HL-60 (cell line): ENCODE measurements around the gene CHST4.

Experiments used
- DNase-seq, 2 experiments: peaks; one replicate each; pipeline ENCODE4 v3.0.0-alpha.2; 2010 to 2020; ENCODE audit warnings: low read depth in 1 of 2, low spot score in 1 of 2
- H3K27ac ChIP-seq: fragments of 250-450 bp; sonication (Bioruptor Pico); replicated peaks from 2 replicates; pipeline ENCODE4 v1.5.1; 2020; ENCODE audit warnings: mild to moderate bottlenecking, moderate library complexity
- H3K27me3 ChIP-seq: fragments of 250-450 bp; sonication (Bioruptor Pico); 2 replicates; pipeline ENCODE4 v1.5.1; 2021; ENCODE audit warnings: mild to moderate bottlenecking, moderate library complexity; ENCODE audit not compliant: insufficient read depth, poor library complexity, severe bottlenecking
- H3K4me3 ChIP-seq: replicated peaks from 2 replicates; pipeline ENCODE4 v1.5.1; 2011; ENCODE audit warnings: mild to moderate bottlenecking, control low read depth, low read length; ENCODE audit not compliant: insufficient read depth
- GABPA ChIP-seq: IDR thresholded peaks from 2 replicates; pipeline ENCODE4 v1.6.1; 2012; ENCODE audit warnings: low read depth
- POLR2AphosphoS5 ChIP-seq: IDR thresholded peaks from 2 replicates; pipeline ENCODE4 v1.6.1; 2012; ENCODE audit warnings: low read depth
- SPI1 ChIP-seq: IDR thresholded peaks from 2 replicates; pipeline ENCODE4 v1.6.1; 2012; ENCODE audit warnings: low read depth, mild to moderate bottlenecking, borderline replicate concordance
- TF ChIP-seq, protein P1 (sequence below): IDR thresholded peaks from one replicate; pipeline ENCODE4 v1.5.1; 2011; ENCODE audit warnings: low read length, control low read depth, inconsistent platforms; ENCODE audit not compliant: insufficient read depth
- TF ChIP-seq, protein P2 (sequence below): IDR thresholded peaks from 2 replicates; pipeline ENCODE4 v1.6.1; 2012; ENCODE audit warnings: low read depth; ENCODE audit not compliant: insufficient replicate concordance

CHST4 gene

DNA sequence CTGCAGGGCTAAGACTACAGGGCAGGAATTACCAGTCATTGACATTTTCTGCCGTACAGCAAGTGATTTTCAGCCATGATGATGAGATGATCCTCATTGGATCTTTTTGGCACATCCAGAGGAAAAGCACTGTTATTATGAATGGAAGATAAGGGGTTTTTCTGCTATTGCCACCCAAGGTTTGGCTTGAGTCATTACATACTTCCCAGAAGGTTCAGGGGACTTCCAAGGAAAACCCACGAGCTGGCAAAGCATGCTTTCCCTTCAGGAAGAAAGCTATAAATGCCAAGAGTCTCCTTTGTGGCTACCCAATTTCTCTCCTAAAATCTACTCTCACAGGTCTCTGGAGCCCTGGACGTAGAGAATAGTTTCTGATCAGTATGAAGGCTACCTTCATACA, 6.1 kb downstream of the CHST4 start:
- TF ChIP-seq, protein P1, sequence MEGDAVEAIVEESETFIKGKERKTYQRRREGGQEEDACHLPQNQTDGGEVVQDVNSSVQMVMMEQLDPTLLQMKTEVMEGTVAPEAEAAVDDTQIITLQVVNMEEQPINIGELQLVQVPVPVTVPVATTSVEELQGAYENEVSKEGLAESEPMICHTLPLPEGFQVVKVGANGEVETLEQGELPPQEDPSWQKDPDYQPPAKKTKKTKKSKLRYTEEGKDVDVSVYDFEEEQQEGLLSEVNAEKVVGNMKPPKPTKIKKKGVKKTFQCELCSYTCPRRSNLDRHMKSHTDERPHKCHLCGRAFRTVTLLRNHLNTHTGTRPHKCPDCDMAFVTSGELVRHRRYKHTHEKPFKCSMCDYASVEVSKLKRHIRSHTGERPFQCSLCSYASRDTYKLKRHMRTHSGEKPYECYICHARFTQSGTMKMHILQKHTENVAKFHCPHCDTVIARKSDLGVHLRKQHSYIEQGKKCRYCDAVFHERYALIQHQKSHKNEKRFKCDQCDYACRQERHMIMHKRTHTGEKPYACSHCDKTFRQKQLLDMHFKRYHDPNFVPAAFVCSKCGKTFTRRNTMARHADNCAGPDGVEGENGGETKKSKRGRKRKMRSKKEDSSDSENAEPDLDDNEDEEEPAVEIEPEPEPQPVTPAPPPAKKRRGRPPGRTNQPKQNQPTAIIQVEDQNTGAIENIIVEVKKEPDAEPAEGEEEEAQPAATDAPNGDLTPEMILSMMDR: no peak
- TF ChIP-seq POLR2AphosphoS5: no peak
- TF ChIP-seq GABPA: no peak
- TF ChIP-seq, protein P2, sequence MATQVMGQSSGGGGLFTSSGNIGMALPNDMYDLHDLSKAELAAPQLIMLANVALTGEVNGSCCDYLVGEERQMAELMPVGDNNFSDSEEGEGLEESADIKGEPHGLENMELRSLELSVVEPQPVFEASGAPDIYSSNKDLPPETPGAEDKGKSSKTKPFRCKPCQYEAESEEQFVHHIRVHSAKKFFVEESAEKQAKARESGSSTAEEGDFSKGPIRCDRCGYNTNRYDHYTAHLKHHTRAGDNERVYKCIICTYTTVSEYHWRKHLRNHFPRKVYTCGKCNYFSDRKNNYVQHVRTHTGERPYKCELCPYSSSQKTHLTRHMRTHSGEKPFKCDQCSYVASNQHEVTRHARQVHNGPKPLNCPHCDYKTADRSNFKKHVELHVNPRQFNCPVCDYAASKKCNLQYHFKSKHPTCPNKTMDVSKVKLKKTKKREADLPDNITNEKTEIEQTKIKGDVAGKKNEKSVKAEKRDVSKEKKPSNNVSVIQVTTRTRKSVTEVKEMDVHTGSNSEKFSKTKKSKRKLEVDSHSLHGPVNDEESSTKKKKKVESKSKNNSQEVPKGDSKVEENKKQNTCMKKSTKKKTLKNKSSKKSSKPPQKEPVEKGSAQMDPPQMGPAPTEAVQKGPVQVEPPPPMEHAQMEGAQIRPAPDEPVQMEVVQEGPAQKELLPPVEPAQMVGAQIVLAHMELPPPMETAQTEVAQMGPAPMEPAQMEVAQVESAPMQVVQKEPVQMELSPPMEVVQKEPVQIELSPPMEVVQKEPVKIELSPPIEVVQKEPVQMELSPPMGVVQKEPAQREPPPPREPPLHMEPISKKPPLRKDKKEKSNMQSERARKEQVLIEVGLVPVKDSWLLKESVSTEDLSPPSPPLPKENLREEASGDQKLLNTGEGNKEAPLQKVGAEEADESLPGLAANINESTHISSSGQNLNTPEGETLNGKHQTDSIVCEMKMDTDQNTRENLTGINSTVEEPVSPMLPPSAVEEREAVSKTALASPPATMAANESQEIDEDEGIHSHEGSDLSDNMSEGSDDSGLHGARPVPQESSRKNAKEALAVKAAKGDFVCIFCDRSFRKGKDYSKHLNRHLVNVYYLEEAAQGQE: no peak
- TF ChIP-seq SPI1: no peak
- H3K27me3 ChIP-seq: no peaks in the 10 kb centered on the region
- DNase-seq: no peak
- H3K27ac ChIP-seq: no peak overlapping the region
- no peak overlapping the region for H3K4me3 ChIP-seq

DNA sequence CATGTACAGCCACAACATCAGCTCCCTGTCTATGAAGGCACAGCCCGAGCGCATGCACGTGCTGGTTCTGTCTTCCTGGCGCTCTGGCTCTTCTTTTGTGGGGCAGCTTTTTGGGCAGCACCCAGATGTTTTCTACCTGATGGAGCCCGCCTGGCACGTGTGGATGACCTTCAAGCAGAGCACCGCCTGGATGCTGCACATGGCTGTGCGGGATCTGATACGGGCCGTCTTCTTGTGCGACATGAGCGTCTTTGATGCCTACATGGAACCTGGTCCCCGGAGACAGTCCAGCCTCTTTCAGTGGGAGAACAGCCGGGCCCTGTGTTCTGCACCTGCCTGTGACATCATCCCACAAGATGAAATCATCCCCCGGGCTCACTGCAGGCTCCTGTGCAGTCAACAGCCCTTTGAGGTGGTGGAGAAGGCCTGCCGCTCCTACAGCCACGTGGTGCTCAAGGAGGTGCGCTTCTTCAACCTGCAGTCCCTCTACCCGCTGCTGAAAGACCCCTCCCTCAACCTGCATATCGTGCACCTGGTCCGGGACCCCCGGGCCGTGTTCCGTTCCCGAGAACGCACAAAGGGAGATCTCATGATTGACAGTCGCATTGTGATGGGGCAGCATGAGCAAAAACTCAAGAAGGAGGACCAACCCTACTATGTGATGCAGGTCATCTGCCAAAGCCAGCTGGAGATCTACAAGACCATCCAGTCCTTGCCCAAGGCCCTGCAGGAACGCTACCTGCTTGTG, 10.7 kb downstream of the CHST4 start:
- H3K27me3 ChIP-seq: peaks cover 3% of the 10 kb centered on the region
- H3K27ac ChIP-seq: no peak overlapping the region
- DNase-seq: no peak
- TF ChIP-seq, protein P2: no peak
- TF ChIP-seq, protein P1: no peak
- no peak for TF ChIP-seq GABPA
- no peak overlapping the region for H3K4me3 ChIP-seq

DNA sequence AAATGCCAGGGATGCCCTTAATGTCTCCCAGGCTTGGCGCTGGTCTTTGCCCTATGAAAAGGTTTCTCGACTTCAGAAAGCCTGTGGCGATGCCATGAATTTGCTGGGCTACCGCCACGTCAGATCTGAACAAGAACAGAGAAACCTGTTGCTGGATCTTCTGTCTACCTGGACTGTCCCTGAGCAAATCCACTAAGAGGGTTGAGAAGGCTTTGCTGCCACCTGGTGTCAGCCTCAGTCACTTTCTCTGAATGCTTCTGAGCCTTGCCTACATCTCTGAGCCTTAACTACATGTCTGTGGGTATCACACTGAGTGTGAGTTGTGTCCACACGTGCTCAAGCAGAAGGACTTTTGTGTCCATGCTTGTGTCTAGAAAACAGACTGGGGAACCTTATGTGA, 11.4 kb downstream of the CHST4 start:
- H3K27me3 ChIP-seq: peaks cover 3% of the 10 kb centered on the region
- DNase-seq: peak in 1 of 2 experiments; percentile 23
- H3K4me3 ChIP-seq: no peak overlapping the region
- no peak overlapping the region for H3K27ac ChIP-seq
- TF ChIP-seq, protein P1: peak; percentile 55
- no peak for TF ChIP-seq POLR2AphosphoS5

DNA sequence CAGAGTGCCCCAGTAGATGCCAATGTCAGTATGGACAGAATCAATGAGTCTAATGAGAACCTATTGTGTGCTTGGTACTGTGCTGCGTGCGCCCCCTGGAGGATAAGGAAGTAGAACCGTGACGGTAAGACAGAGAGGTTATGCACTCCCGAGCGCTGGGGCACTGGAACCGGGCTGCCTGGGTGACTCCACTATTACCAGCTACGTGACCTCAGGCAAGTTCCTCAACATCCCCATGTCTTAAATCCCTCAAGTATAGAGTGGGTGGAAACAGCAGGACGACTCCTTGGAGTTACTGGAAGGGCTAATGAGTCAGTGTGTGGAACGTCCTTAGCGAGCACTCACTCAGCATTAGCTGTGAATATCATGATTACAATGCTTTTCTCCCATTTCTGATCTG, 16.2 kb downstream of the CHST4 start:
- no peak for TF ChIP-seq GABPA
- TF ChIP-seq SPI1: no peak
- TF ChIP-seq, protein P2: no peak
- TF ChIP-seq POLR2AphosphoS5: no peak
- TF ChIP-seq, protein P1: peak; percentile 43
- peaks cover 3% of the 10 kb centered on the region for H3K27me3 ChIP-seq
- no peak overlapping the region for H3K4me3 ChIP-seq
- DNase-seq: peak in 1 of 2 experiments; percentile 62
- H3K27ac ChIP-seq: no peak overlapping the region
